HG03521 (cell line): ENCODE results near the gene TNRC6A.
A peak's percentile ranks its signal among the peaks of the same experiment; 100 is the strongest.
"Not testable (repeated sequence)": the region's sequence is repeated elsewhere in the genome, so short reads cannot be mapped to it uniquely, and the experiment has no call there.

Experiments
- ATAC-seq: cut with Tn5 transposase; IDR thresholded peaks from one replicate; pipeline ENCODE4 v1.9.1; 2021; ENCODE audit warnings: mild to moderate bottlenecking, moderate library complexity; ENCODE audit not compliant: unreplicated experiment

The TNRC6A gene

DNA sequence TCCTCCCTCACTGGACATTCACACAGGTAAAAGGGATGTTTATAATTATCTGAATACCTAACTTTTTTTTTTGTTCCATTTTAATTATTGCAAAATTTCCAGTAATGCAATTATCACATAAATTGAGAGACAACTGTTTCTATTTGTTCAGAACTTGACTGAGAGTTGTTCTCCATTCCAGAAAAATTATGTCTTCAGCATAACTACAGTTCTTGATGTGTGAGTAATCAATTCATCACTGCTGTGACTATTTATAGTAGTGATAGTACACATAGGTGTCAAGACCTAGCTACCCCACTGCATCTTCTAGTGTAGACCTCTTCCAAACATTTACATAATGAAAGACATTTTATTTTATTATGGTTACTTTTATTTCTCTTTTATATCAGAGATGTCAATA, 5.8 kb upstream of the TNRC6A start:
- no peak for ATAC-seq

DNA sequence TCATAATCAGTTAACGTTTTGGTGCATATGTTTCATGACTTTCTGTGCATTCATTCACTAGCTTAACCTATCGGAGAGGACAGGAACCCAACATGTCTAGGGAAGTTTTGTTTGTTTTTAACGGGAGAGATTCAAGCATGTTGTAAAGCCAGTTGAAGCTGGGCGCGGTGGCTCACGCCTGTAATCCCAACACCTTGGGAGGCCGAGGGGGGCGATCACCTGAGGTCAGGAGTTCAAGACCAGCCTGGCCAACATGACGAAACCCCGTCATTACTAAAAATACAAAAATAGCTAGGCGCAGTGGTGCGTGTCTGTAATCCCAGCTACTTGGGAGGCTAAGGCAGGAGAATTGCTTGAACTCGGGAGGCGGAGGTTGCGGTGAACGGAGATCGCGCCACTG, 1.4 kb upstream of the TNRC6A start:
- no peak for ATAC-seq

DNA sequence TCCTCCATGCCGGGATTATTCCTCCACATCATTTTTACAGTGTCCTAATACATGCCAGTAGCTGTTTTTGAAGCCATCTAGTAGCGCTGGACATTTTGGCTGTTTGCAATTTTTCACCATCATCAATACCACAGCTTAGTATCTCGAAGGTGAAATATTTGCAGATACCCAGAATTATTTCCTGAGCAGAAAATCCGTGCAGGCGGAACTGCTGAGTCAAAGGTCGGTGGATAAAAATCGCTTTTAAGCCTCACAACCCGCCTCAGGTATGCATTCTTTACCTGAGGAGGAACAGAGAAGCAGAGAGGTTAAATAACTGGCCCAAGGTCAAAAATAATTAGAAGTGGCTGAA, 584 bp upstream of the TNRC6A start:
- no peak for ATAC-seq

DNA sequence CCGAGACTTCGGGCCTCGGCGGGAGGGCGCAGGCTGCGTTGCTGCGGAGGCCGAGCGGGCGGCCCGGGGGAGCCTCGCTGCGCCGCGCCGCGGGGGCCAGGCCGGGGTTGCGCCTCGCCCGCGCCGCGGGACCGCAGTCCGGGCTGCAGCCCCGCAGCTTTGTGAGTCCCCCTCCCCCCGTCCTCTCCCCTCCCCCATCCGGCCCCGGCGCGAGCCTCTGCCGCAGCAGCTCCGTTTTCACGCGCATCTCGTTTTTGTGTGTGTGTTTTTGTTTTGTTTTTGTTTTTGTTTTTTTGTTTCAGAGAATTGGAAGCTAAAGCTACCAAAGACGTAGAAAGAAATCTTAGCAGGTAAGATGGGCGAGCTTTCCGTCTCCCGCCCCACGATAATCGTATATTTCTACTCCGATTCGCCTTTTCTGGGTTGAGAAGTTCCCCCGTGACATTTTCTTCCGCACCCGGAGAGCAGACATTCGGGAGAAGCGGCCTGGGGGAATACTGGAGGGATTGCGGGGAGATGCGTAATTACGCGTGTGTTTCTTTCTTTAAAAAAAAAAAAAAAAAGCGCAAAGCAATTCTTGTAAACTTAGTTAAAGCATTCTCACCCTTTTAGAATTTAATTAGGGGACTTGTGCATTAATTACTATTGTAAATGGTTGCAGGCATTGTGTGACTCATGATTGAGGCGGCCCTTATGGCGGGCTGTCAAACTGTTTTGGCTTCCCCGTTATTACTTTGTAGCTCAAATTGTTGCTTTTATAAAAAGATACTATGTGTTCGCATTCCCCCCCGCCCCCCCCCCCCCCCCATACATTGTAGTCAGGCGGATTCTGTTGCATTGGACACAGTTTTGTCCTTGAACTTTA, 732 bp downstream of the TNRC6A start:
- peak; percentile 25 for ATAC-seq

DNA sequence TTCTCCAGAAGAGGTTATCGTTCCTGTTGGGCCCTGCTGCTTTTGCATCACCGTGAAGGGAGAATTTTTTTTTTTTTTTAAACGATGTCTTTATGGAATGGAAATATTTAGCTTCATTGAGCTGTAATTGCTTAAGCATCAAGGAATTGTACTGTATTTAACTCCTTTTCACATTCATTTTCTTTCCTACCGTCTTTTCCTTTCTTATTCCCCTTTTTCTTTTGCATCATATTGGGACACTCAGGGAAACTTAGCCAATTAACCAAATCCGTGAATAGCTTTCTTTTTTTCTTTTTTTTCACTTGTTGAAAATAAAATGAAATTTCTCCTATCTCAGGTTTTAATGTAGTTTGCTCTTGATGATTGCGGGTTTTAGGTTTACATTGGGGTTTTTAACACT, 1.5 kb downstream of the TNRC6A start:
- ATAC-seq = no peak

DNA sequence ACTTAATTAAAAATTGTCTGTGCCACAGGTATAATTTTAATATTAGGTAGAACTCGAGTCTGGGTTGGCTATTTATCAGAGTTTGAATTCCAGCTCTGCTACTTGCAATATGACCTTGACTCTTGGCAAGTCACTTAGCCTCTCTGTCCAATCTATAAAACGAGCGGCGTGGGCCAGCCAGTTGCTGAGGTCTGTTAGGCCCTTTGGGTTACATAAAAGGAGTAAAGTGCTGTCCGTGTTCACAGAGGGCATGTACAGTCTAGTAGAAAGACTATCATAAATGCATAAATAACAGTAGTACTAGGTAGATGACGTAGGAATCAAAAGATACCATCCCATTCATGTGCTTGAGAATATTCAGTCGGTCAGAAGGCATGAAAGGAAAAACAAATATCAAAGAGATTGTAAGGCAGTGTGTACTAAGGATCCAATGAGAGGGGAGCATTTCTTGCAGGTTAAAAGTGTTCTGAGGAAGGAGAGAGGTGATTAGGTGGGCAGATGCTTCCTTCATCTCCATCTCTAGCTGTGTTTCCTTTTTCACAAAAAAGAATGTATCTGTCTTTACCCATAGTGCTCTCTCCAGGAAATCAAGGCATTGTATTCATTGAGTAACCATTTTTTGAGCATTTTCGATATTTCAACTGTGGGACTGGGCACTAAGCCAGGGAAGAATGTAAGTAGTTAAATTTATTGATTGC, 2.4 kb downstream of the TNRC6A start:
- no peak for ATAC-seq

DNA sequence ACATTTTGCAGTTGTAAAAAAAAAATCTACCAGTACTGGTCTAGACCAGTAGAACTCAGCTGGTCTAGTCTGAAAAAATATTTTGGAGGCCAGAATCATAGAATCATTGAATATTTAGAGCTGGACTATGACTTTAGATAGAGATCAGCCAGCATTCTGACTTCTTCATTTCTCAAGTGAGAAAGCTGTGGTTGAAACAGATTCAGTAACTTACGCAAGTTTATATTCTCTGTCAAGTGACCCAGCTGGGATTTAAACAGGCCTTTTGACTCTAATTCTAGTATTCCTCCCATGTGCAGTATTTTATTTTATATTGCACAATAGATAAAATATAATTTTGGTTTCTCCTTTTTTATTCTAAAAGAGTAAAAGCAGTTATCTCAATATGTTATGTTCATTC, 4.9 kb downstream of the TNRC6A start:
- no peak for ATAC-seq

DNA sequence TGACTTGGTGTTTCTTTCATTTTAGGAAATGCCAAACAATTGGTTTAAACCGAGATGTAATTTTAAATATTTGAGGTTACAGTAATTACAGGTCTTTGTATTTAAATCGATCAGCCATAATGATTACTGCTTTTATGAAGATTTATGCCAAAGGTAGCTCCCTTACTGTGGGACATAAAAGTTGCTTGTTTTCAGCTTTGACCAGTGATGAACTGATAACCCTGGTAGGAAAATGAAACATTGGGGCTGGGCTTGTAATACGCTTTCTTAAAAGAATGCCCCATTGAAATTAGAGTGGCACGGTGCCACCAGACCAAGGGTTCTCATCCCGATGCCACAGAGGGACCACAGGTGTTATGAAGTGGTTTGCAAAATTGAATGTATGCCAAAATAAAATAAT, 7.3 kb downstream of the TNRC6A start:
- no peak for ATAC-seq

DNA sequence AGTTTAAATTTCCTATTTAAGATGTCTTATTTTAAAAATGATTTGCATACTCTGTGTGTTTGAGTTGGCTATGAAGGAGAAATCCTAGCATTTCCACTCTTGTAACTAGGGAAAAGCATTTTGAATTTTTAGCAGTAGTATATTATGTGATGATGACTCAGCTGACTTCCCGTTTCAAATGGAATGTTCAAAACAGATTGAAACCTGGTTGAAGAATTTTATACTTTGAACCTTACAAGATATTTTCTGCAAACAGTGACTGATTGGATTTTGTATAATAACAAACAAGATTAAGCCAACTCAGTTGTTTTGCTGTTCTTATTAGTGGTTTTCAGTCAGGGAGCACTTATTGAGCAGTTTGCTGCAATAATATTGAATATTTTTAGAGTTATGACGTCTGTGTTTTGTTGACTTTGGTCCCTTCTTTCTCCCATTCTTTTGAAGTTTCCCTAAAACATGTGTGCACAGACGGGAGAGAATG, 8.0 kb downstream of the TNRC6A start:
- no peak for ATAC-seq

DNA sequence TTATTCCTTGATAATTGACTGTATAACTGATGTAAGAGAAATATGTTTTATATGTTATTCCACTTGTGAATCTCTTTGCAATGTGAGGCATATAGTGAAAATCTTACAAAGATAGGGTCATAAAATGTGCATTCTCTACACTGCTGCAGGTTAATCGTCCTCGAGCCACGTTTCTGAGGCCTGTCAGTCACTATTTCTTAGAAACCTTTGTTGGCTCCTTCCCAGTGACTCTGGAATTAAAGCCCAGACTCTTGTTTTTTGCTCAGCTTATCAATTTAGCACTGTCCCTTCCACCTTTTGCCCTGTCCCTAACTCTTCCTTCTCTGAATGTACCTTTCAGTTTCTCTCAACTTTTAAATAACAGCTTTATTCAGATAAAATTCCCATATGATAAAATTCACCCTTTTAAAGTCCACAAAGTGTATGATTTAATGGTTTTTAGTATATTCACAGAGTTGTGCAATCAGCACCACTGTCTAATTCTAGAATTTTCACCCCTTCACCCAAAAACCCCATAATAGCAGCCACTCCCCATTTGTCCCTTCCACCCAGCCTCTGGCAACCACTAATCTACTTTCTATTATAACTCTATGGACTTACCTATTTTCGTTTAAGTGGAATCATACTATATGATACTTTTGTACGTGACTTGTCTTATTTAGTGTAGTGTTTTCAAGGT, 8.6 kb downstream of the TNRC6A start:
- no peak for ATAC-seq

DNA sequence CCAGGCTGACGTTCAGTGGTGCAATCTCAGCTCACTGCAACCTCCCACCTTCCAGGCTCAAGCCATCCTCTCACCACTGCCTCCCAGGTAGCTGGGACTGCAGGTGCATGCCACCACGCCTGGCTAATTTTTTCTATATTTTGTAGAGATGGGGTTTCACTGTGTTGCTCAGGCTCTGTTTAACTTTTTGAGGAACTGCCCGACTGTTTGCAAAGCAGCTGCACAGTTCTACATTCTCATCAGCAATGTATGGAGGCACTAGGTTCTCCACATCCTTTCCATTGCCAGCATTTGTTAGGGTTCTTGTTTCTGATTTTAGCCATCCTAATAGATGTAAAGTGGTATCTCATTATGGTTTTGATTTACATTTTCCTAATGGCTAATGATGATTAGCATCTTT, 9.4 kb downstream of the TNRC6A start:
- ATAC-seq = no peak

DNA sequence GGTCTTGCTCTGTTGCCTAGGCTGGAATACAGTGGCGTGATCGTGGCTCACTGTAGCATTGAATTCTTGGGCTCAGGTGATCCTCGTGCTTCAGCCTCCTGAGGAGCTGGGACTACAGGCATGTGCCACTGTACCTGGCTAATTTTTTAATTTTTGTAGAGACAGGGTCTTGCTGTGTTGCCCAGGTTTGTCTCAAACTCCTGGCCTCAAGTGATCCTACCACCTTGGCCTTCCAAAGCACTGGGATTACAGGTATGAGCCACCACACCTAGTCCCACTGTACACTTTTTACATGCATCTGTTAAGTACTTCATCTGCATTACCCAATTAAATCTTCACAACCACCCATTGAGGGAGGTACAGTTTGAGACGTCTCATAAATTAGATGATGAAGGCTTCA, 12.4 kb downstream of the TNRC6A start:
- no peak for ATAC-seq

DNA sequence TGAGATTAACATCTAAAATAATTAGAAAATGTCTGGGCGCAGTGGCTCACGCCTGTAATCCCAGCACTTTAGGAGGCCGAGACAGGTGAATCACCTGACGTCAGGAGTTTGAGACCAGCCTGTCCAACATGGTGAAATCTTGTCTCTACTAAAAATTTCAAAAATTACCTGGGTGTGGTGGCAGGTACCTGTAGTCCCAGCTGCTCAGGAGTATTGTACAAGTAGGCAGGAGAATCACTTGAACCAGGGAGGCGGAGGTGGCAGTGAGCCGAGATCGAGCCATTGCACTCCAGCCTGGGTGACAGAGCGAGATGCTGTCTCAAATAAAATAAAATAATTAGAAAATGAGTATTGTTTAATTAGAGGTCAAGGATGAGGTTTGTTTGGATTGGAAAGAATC, 13.2 kb downstream of the TNRC6A start:
- ATAC-seq = not testable (repeated sequence)

DNA sequence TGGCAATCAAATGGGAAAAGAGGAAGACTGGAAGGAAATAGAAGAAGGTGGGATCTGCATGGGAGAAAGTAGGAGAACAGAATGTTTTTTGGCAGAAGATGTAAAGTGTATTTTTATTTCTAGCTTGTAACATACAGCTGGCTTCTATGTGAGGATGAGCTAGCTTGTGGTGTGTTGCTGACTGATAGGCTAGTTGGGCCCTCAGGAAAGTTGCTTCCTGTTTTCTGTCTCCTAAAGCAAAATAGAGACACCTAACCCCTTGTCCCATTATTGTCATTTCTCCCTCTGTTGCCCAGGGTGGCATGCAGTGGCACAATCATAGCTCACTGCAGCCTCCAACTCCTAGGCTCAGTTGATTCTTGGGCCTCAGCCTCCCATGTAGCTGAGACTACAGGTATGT, 15.9 kb downstream of the TNRC6A start:
- no peak for ATAC-seq

DNA sequence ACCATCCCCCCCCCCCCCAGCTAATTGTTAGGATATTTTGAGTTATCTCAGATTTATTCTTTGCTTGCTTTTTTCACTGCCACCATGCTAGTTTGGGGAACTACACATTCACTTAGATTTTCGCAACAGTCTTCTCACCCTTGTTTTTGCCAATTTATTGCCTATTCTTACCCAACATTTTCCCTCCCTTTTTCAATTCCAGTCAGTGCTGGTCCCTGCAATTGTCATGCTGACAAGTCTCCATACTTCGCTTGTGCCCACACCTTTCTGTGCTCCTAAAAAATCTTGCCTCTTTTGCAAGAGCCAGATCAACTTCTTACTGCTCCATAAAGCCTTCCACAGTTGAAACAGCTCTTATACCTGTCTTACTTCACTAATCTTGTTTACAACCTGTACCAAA, 16.3 kb downstream of the TNRC6A start:
- no peak for ATAC-seq

DNA sequence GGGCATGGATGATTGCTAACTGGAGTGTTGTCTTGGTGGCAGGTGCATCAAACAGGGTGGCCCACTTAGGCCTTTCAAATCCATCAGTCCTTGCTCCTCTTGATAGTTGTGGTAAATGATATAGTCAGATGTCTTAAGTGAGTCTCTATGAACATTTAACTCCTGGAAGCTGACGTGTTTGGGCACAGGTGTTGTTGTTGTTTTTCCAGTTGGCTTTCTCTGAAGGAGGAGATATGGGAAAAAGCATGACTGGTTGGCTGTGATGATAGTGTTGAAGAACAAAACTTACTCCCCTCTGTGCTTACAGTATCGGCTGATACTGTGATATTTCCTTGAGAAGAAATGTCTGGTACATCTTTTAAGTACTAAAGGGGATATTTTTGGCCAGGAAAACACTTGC, 18.0 kb downstream of the TNRC6A start:
- ATAC-seq = no peak

DNA sequence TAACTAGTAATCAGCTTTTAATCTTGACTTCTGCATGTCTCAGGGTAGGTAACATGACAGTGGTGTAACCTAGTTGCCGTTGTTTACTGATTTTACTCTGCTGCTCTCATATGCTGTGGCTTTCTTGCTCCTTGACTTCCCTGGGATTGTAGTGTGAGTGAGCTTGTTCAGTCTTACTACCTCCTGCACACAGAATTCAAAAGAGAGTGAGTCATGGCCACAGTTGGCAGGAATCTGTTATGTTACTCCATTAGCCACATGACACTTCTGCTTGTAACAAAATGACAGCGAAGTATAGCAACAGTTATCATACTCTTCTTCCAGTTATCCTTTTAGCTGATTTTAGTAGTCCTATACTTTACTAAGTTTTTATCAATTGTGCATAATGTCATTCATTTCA, 18.8 kb downstream of the TNRC6A start:
- no peak for ATAC-seq

DNA sequence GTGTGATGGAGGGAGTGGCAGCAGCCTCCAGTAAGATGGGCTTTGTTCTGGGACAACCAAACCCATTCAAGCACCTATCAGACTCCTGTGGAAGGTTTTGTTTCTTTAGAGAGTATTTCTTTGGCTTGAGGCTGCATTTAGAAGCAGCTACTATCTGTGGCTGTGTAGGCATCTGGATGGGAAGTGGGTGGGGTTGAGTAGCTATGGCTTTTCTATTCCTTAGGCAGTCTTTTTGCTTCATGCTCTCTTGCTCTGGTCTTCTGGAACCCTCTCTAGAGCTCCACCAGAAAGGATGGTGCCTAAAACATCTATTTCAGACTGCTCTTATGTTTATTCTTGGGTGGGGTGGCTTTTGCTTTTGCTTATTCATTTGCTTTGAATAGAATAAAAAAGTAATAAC, 19.9 kb downstream of the TNRC6A start:
- ATAC-seq = no peak

DNA sequence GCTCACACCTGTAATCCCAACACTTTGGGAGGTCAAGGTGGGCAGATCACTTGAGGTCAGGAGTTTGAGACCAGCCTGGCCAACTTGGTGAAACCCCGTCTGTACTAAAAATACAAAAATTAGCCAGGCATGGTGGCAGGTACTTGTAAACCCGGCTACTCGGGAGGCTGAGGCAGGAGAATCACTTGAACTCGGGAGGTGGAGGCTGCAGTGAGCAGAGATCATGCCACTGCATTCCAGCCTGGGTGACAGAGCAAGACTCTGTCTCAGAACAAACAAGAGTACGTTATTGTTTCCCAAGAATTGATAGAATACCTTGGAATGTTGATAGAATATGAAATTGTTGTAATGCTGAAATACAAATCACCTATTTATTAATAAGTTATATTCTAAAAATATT, 20.4 kb downstream of the TNRC6A start:
- ATAC-seq = not testable (repeated sequence)

DNA sequence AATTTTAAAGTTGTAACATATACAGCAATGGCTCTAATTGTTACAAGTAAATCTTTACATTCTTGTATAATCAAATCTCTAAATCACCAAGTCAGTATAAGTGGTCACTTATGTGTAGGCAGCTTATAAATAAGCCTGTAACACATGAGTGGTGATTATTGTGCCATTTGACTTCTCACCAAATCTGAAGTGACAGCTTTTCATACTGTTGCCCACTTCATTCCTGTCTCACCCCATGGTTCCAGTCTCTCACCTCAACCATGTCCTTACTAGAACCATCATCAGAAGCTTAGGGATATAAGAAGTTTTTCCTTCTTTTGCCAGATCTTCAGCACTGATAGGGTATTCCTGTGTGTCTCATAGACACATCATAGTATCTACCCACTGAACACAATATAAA, 23.5 kb downstream of the TNRC6A start:
- ATAC-seq = no peak

DNA sequence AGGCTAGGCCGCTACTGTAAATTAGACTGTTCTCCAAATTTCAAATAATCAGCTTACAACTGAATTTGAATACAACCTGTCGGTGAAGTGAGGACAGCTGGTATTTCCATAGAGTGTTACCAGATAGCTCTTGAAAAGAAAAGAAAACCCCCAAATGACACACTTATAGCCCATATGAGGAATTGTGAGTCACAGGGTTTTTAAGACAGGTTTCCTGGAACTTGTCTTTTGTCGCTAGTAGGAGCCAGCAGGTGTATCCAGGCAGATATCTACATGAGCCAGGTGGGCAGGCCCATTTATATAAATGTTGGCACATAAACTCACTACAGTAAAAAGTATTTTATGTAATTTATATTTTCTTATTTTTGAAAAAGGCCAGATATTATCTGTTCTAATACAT, 24.0 kb downstream of the TNRC6A start:
- ATAC-seq = no peak

DNA sequence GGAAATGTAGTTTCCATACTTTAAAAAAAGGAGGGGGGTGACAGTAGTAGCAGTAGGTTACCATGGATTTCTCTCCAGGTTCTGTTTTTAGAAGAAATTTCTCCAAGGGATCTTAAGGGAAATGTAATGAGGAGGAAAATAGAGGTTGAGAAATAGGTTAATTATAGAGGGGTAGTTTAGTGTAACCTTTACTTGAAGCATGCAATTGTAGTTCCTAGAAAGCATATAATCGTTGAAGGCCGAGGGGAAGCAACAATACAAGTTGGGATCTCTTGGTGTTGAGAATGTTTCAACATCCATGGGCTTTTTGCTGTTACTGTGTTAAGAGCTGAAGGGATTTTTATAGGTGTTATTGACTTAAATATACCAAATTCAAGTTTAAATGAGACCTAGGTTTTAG, 25.1 kb downstream of the TNRC6A start:
- ATAC-seq = no peak
